ENCODE measurements around the gene EEF1A1. TPM values are rescaled to one million over a fixed set of nuclear protein-coding genes. Genes with fewer than 3 reads are reported as not detected.

The EEF1A1 gene
- total RNA-seq, 2 donors from 2014 or later: 5,082 to 6,539 TPM

DNA sequence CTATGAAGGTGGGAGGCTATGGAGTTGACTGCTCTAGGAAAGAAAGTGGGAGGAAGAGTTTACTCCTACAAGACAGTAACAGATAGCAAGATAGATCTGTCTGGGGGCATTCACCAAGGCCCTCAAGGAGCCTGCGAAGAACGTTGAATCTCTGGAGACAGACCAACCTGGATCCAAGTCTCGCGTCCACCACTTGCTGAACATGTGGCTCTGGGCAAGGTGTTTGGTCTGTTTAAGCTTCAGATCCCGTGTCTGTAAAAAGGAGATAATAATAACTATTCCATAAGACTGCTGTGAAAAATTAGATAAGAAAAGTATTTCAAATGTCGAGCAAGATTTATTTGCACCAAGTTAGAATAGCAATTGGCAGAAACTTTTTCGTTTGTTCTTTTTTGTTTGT lies 8.1 kb upstream of the EEF1A1 start:
- Histone ChIP-seq H3K27ac (no peak overlapping the region), H3K9me3 (no peaks in the 10 kb centered on the region), H3K27me3 (replicated peaks; ENCODE audit: insufficient read depth) (no peaks in the 10 kb centered on the region), H3K36me3 (no peaks in the 10 kb centered on the region), H3K4me1 (ENCODE audit: control insufficient read depth in 1 of 2, low read depth in 2 of 2) (peaks cover 0 to 5% of the 10 kb centered on the region in 2 donors), H3K4me3 (no peak overlapping the region)
- no peak for DNase-seq (ENCODE audit: low spot score)
- TF ChIP-seq, protein P1, sequence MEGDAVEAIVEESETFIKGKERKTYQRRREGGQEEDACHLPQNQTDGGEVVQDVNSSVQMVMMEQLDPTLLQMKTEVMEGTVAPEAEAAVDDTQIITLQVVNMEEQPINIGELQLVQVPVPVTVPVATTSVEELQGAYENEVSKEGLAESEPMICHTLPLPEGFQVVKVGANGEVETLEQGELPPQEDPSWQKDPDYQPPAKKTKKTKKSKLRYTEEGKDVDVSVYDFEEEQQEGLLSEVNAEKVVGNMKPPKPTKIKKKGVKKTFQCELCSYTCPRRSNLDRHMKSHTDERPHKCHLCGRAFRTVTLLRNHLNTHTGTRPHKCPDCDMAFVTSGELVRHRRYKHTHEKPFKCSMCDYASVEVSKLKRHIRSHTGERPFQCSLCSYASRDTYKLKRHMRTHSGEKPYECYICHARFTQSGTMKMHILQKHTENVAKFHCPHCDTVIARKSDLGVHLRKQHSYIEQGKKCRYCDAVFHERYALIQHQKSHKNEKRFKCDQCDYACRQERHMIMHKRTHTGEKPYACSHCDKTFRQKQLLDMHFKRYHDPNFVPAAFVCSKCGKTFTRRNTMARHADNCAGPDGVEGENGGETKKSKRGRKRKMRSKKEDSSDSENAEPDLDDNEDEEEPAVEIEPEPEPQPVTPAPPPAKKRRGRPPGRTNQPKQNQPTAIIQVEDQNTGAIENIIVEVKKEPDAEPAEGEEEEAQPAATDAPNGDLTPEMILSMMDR (IDR thresholded peaks at IDR 0.05): no peak
- no peak for ATAC-seq (ENCODE audit: insufficient number of reproducible peaks, low FRiP score, low read depth)

DNA sequence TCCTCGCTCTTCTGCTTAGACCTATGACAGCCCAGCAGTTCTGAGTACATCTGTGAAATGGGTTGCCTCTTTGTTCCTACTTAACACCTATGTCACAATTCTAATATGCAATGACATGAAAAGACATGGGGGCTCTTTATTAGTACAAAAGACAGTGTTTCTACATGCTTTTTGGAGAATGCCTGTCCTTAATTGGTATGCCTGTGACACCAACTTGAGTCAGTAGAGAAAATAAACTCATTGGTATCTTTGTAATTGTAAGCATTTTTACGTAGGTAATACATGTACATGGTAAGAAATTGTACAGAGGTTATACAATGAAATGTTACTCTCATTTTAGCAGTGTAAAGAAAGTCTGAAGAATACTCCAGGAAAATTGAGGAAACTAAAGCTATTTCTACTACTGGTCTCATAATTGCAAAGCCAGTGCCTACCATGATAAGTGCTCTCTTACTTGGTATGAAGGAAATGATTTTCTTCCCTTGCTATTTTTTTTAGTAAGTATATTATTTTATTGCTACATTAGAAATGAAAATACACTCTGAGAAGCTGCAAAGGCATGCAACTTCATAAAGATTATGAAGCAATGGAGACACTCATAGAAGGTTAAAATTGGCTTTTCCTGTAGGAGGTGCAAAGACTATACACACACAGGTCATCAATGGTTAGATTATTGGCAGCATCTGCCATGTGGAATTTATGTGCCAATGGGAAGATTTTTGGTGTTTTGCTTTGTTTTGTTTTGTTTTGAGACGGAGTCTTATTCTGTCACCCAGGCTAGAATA lies 4.9 kb upstream of the EEF1A1 start:
- DNase-seq (ENCODE audit: low spot score): no peak
- Histone ChIP-seq H3K27me3 (replicated peaks; ENCODE audit: insufficient read depth) (no peaks in the 10 kb centered on the region), H3K4me1 (ENCODE audit: control insufficient read depth in 1 of 2, low read depth in 2 of 2) (peaks cover 11 to 25% of the 10 kb centered on the region in 2 donors), H3K9me3 (no peaks in the 10 kb centered on the region), H3K4me3 (no peak overlapping the region), H3K36me3 (no peaks in the 10 kb centered on the region), H3K27ac (no peak overlapping the region)
- ATAC-seq (ENCODE audit: insufficient number of reproducible peaks, low FRiP score, low read depth): no peak
- TF ChIP-seq, protein P1 (IDR thresholded peaks at IDR 0.05): no peak

DNA sequence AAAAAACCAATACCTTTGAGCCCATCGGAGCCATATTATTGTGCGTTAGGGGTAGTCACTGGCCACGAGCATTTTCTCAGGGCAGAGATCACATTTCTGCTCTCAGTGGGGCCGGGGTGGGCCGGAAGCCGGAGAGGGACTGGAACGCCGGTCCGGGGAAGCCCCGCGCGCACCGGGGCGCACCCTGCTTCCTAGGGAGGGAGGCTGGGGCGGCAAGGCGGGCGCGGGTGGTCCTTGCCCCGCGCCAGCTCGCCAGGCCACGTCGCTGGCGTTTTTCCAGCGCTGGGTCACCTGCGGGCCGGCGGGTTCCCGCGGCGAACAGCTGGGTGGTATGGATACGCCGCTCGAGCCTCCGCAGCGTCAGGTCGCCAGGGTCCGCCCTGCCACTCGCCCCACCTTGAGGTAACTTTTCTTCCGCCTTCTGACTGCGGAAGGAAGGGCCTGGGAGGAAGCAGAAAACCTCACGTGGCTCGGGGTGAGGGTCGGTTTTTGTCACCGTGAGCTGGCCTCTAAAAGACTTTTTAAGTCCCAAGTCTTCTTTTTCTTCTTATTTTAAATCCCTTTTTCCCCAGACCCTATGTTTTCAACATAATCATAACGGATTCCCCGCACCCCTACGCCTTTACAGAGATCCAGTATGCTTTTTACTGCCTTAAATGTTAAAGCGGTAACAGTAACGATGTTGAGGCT lies 2.7 kb upstream of the EEF1A1 start:
- Histone ChIP-seq H3K4me1 (ENCODE audit: control insufficient read depth in 1 of 2, low read depth in 2 of 2) (peaks cover 18 to 35% of the 10 kb centered on the region in 2 donors), H3K36me3 (no peaks in the 10 kb centered on the region), H3K27me3 (replicated peaks; ENCODE audit: insufficient read depth) (no peaks in the 10 kb centered on the region), H3K9me3 (no peaks in the 10 kb centered on the region), H3K4me3 (peak overlapping the region; percentile 80), H3K27ac (peak overlapping the region; percentile 98 to 100)
- DNase-seq (ENCODE audit: low spot score) (no peak), ATAC-seq (ENCODE audit: insufficient number of reproducible peaks, low FRiP score, low read depth) (no peak)
- TF ChIP-seq, protein P1 (IDR thresholded peaks at IDR 0.05): no peak

DNA sequence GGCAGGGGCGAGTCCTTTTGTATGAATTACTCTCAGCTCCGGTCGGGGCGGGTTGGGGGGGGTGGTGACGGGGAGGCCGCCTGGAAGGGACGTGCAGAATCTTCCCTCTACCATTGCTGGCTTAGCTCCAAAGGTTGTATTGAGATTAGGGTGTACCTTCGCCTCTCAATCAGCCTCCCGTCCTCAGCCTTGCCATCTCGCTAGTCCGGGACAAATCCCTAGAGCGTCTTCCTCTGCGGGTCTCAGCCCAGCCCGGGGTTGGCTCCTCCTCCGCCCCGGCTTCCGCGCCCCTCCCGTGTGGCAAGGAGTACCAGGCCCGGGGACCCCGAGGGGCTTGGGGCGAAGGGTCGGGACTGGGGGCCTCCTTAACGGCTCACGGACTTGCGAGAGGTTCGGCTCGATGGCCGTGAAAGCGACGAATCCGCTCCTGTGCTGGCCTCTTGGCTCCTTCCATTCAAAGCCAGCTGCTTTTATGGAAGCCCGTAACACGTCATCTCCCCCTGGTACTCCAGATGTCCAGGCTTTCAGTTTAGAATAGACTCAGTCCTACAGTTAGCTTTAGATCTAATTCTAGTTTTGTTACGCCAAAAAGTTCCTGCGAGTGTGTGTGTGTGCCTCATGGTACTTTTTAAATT lies 636 bp upstream of the EEF1A1 start:
- H3K4me1 ChIP-seq (ENCODE audit: control insufficient read depth in 1 of 2, low read depth in 2 of 2): peaks cover 30 to 54% of the 10 kb centered on the region in 2 donors
- peak overlapping the region; percentile 80 for H3K4me3 ChIP-seq
- peaks cover 14% of the 10 kb centered on the region for H3K36me3 ChIP-seq
- ATAC-seq (ENCODE audit: insufficient number of reproducible peaks, low FRiP score, low read depth) (peak; percentile 53), DNase-seq (ENCODE audit: low spot score) (peak; percentile 21)
- peak overlapping the region; percentile 98 to 100 for H3K27ac ChIP-seq
- TF ChIP-seq, protein P1 (IDR thresholded peaks at IDR 0.05): no peak
- no peaks in the 10 kb centered on the region for H3K9me3 ChIP-seq
- H3K27me3 ChIP-seq (replicated peaks; ENCODE audit: insufficient read depth): no peaks in the 10 kb centered on the region
